Stimulated activated CD4-positive, alpha-beta T cell treated with anti-CD3 and anti-CD28 coated beads, Interleukin-1b, Interleukin-23, amount 100 ng/mL, for 48 hours (primary cell): Measurements from ENCODE around the gene STK40.

ENCODE experiments used
- DNase-seq: peaks from one replicate; pipeline ENCODE4 v3.0.0-alpha.2; 2020

The STK40 gene

DNA sequence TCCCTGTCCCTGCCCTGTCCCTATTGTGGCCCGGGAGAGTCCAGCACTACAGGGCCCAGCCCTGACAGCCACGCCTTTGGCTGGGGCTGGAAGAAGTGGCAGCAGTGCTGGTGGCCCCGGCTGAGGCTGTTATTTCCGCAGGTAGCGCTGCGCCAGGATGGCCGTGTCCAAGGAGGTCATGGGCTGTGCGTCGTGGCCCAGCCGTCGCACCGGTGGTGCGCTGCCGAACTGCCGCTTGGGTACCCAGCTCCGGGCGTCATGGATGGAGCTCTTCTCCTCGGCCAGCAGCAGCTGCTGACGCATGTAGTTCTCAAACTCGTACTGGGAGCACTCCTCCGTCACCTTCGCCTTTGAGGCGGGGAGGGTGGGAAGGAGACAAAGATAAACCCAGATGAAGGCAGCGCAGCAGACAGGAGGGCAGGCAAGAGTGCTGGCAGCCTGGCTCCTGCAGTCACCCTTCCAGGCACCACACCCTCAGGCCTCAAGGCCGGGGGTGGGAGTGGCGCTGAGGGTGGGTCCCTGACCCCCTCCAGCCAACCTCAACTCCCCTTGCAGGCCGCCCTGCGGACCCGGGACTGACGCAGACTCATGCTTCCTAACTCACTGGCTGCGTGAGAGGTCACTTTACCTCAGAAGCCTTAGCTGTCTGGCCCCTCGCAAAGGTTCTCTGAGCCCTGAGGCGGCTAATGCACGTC lies 44.0 kb downstream of the STK40 start:
- DNase-seq = no peak

DNA sequence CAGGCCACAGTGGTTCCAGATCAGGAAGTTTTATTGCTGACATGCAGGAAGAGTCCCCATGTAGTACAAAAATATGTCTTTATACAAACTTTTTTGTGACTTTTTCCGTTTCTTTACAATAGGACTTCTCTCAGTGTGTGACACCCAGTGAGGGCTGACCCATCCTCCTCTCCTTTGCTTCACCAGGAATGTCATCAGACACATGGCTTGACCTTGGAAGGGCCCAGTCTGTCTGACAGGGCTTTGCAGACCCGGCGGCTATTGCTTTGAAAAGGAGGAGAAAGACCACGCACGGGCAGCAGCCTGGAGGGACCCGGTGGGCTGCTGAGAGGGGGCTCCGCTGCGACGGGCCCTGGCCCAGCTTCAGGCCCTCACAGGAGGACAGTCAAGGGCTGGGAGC lies 46.1 kb downstream of the STK40 start:
- no peak for DNase-seq

DNA sequence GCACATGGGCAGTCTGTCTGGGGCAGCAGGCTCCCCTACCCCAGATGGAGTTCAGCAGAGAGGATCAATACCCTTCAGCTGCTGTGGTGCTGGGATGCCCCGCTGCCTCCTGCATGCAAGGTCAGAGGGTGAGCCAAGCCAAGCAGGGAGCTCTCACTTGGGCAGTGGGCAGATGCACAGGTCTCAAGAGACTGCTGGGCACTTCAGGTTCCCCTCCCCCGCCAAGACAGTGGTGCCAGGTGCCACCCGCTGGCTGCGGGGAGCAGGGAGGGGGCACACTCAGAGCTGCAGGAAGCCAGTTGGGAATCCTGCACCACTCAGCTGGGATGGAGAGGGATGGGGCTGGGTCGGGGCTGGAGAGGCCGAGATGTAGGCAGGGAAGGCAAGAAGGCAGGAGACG lies 46.5 kb downstream of the STK40 start:
- no peak for DNase-seq

DNA sequence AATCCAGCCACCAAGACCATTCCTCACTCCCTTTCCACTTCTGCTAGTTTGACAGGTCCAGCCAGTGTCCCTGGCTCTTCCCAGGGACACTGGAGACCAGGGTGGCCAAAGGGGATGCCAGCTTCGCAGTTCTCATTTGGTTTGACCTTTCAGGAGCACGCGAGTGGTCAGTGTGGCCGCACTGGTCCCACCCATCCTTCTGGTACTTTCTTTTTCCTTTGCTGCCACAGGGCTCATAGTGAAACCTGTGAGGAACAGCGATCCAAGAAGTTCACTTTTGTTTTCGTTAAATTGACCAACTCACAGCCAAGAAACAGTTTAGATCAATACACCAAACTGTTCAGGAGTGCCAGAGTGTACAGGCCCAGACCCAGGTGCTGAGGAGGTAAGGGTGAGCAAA lies 47.9 kb downstream of the STK40 start:
- no peak for DNase-seq

DNA sequence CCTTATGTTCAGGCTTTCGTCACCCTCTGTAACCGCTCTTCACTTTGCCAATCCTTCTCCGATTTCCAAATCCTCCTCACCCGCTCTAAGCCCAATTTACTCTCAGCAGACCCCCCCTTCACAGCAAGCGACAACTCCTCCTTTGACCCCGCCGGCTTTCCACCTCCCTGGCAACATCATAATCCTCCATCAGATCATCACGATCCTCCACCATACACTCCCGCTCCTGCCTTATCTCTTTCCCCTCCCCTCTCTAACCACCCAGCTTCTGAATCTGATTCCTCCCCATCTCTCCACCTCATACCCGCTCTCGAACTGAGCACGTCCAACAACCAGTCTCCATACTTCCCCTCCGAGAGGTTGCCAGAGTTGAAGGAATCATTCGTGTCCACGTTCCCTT lies 54.8 kb downstream of the STK40 start:
- no peak for DNase-seq

DNA sequence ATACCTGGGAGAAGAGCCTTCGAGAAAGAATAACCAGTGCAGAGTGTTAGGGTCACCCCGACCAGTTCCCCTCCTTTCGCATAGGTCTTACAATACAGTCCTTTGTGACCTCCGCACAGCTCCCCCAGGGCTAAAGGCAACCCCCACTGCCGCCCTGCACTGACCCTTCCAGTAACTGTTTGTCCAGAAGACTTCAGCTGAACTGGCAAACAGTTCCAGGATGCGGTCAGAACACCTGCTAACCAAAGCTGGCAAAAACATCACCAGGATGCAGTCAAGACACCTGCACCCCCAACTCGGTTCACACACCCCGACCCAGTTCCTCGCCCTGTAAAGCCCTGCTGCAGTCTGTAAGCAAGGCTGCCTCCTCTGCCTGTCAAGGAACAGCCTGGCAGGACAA lies 55.9 kb downstream of the STK40 start:
- no peak for DNase-seq

DNA sequence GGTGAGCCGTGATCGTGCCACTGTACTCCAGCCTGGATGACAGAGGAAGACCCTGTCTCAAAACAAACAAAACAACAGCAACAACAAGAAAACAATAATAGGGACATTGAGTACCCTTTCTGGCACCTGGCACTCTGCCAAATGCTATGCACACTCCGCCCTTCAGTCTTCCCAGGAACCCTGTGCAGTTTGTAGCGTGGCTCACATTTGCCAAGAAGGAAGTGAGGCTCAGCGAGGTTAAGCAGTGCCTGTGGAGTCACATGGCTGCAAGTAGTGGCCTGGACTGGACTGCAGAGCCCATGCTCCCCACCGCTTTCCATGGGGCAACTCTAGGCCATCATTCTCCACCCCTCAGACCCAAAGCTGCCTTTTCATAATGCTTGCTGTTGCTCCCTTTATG lies 57.0 kb downstream of the STK40 start:
- DNase-seq = no peak

DNA sequence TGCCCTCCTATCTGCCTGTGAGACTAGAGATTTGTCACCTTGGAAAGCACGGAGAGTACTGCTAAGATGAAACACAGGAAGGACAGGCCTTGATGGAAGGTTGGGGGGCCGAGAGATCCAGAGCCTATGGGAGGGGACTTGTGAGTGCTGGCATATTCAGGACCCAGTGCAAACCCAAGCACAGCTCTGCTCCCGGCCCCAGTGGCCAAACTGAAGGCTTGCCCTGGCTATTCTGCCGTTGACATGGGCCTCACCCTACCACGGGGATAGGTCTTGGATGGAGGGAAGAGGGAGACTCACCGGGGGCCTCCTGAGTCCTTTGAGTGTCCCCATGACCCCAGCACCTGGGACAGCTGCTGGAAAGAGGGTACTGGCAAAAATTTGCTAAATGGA lies 57.6 kb downstream of the STK40 start:
- DNase-seq = no peak

DNA sequence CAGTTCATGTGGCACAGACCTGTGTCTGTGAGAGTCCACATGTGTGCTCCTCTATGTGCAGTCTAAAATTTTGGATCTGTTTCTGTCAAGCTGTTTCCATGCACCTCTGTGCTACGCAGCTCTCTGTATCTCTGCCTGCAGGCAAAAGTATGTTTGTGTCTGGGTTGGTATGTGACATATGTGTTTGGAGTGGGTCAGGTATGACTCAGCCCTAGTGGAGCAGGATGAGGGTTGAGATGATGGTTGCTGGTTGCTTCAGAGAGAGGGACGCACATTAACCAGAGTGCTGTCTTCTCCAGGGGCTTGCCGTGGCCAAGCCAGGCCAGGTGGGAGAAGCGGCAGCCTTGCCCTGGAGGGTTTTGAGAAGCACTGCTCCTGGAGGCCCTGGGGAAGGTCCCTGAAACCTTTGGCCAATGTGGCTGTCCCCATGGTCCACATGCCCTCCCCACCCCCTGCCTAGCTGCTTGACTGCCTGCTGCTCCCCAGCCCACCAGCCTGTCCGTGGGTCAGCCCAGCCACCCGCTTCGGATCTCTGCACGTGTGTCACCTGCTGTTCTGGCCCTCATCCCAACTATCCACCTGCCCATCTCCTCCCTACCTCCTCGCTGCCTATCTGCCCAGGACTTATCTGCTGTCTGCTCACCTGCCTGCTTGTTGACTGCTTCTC lies 58.2 kb downstream of the STK40 start:
- no peak for DNase-seq

DNA sequence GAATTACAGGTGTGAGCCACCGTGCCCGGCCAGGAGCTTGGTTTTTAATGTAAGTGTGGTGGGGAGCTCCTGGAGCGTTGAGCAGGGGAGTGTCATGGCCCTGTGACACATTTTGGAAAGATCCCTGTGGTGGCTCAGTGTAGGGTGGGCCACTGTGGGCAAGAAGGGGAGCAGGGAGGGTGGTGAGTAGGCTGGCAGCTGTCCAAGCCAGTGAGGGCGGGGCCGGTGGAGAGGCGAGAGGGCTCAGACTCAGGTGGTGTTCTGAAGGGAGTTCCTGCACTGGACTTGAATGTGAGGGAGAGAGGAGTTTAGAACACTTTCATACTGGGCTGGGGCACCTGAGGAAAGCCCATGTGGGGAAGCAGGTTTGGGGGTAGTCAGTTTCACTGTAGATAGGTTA lies 59.2 kb downstream of the STK40 start:
- no peak for DNase-seq

DNA sequence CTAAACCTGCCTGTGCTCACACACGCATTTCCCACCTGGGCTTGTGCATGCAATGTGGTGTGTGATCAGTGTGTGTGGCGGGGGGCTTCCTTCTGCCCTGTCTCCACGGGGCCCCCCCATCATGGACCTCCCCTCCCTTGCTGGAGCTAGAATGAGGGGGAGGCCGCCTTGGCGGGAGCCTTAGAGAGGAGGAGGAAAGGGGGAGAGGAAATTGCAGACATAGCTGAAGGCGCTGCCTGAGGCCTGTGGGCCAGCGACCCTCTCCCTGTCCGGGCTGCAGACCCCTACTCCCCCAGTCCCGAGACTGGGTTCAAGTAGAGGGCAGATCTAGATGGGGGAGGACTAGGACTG lies 61.4 kb downstream of the STK40 start:
- no peak for DNase-seq

DNA sequence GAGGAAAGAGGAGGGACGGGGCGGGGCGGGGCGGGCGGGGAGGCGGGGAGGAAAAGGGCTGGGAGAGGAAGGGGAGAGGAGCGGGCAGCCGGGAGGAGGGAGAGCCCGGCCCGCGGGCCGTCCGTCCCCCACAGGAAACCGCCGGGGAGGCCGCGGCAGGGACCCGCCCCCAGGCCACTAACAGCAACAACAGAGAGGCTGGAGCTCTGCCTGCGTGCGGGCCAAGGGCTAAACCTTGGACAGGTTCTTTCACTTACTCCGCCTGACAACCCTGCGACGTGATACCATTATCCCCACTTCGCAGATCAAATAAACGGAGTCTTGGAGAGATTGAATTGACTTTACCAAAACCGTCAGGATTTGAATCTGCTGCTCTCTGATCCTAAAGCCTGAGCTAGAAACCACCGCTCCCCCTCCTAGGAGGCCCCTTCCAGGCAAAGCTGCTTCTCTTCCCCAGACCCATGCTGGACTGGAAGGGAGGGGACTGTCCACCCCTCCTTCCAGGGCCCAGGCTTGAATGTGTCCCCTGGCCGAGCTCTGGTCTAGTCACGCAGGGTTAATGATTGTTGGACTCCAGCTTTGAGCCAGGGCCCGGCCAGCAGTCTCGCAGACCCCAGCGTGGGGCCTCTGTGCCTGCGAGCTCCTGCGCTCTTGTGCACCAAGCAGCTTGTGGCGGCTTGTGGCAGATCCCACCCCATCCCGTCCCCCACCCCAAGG lies 61.9 kb downstream of the STK40 start, which contains the start of gene EVA1B:
Gene EVA1B (minus strand): TSS at position 10 of the 717 bp plus-strand sequence. CDS start 608 bp downstream, outside the sequence.
- DNase-seq = no peak

DNA sequence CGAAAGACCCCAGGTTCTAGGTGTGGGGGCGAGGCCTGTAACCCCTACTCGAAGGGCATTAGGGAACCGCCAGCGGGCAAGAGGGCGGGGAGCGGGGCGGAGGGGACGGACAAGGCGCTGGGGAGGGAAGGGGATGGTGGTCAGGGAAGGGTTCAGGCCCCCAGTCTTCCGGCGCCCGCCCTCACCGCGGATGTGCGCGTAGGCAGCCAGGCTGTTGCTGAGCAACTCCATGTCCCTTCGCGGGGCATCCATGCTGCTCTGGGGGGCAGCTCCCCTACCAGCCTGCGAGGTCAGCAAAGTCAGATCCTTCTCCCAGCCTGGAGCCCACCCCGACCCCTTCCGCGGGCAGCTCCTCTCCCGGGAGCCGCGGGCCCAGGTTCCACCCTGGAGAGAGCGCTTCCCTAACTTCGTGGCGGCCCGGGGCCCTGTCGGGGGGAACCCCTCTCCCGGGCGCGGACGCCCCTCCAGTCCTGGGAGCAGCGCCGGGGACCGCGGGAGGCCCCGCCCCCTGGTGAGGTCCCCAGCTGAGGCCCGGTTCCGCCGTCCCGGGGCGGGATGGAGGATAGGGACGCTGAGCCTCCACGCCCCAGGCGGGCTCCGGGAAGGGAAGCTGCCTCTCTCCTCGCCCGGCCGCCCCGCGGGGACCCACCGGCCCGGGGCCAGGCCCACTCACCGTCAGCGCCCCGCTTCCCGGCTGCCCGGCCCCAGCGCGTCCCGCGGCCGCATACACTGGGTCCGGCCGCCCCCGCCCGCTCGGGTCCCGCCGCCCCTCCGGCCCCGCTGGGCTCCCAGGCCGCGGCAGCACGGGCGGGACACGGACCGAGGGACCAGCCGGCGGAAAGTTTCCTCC lies 62.7 kb downstream of the STK40 start:
- DNase-seq = no peak

DNA sequence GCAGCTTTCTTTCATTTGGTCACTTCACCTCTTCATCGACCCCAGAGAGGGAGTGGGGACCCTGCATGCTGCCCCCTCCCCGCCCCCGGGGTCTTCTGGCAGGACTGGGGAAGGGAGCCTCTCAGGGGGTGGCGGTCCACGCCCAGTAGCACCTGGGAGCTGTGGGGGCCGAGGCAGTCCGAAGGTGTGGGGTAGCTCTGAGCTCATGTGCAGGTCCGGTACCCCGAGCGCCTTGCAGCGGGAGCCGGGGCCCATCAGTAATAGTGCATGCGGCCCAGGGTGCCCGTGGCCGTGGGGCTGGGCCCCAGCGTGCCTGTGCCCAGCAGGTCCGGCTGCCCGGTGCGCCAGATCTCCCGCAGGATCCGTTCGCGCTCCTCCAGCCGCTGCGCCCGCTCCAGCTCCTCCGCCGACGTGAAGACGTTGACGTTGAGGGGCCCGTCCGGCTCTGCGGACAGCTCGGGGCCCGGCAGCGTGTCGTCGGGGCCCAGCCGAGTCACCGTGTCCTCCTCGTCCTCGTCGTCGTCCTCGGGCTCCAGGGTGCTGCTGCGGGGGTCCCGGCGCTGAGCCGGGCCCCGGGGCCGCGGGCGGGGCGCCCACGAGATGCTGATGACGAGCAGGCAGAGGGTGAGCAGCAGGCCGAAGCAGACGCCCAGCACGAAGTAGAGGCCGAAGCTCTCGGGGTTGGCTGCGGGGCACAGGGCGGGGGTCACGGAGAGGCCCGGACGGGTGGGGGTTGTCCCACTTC lies 63.5 kb downstream of the STK40 start:
- DNase-seq = no peak

DNA sequence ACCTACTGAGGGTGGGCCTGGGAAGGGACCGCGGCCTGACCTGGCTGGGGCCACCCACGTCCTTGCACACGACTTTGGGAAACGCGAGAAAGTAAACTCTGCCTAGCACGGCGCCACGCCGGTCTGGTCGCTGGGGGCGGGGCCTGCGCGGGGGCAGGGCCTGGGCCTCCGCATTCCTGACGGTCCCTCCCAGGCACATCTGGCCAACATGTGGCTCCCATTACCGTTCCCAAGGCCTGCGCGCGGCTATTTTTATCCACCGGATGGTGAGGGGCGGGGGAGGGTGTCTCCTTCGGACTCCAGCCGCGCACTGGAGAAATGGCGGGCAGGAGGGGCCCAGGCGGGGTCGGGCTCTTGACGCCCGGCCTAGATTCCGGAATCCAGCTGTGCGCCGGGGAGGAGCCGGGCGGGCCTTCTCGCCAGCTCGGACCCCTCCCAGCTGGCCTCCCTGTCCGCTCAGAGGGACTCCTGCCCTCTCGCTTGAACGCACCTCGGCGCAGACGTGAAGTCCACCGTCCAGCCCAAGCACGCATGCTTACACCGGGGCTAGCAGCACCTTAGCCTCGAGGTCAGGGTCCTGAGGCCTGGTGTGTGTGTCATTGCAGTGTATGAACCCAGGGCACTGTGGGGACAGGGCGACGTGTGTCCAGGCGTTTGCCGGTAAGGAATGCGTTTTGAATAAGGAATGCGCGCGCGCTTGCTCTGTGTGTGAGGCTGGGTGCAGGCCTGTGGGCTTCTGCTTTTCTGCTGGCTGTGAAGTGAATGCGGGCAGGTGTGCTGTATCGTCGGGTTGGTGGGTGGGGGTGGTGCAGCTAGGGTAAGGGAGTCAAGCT lies 64.4 kb downstream of the STK40 start:
- DNase-seq = no peak

DNA sequence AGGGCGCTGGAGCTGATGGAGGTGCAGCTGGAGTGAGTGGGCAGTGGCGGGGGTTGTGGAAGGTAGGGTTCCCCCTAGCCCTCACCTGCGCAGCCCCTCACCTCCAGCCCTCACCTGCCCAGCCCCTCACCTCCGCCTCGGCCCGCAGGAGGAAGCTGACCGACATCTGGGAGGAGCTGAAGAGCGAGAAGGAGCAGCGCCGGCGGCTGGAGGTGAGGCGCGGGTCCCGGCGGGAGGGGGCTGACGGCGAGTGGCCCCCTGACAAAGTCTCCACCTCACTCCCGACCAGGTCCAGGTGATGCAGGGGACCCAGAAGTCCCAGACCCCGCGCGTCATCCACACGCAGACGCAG lies 65.0 kb downstream of the STK40 start:
- no peak for DNase-seq

DNA sequence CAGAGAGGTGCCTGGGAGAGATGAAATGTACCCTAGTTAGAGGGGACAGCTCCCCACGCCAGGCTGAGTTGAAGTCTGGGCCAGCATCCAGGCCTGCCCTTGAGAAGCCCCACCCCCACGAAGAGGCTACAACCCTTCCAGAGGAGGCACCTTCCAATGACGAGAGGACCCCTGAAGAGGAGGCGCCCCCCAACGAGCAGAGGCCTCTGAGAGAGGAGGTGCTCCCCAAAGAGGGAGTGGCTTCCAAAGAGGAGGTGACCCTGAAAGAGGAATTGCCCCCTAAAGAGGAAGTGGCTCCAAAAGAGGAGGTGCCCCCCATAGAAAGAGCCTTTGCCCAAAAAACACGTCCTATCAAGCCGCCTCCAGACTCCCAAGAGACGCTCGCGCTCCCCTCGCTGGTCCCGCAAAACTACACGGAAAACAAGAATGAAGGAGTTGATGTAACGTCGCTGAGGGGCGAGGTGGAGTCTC lies 65.4 kb downstream of the STK40 start:
- no peak for DNase-seq

DNA sequence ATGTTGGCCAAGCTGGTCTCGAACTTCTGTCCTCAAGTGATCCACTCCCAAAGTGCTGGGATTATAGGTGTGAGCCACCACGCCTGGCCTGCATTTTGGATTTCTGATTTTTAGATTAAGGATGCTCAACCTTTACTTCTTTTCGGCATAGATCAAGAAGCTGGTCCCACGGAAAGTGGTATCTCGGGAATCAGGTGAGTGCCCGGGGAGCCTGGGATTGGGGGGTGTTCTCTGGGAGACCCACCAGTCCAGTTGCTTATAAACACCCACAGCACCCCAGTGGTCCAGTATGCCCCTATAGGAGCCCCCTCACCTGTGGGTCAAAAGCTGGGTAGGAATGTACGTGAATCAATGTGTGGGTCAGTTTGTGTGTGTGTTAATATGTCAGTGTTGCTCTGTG lies 76.3 kb downstream of the STK40 start:
- DNase-seq = no peak

DNA sequence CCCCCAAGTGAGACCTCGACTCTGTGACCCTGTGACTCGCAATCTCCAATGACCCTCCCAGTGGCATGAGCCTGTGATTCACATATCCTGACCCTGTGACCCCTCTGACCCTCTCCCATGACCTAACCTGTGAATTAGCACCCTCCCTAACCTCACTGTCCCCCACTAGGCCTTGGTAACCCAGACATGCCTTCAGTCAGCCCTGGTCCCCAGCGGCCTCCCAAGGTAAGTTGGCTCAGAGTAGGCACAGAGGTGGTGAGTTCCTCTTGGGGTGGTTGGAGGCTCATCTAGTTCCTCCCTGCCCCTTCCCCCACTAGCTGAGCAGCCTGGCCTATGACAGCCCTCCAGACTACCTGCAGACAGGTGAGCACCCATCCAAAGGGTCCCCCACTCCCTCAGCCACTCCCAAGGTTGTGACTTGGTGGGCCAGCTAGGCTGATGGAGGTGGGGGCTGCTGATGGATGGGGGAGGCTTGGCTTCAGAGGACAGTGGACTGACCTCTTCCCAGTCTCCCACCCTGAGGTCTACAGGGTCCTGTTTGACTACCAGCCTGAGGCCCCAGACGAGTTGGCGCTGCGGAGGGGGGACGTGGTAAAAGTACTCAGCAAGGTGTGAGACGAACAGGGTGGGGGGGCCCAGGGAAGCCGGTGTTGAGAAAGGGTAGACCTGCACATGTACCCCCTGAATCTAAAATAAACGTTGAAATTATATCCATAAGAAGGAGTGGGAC lies 78.0 kb downstream of the STK40 start:
- no peak for DNase-seq

DNA sequence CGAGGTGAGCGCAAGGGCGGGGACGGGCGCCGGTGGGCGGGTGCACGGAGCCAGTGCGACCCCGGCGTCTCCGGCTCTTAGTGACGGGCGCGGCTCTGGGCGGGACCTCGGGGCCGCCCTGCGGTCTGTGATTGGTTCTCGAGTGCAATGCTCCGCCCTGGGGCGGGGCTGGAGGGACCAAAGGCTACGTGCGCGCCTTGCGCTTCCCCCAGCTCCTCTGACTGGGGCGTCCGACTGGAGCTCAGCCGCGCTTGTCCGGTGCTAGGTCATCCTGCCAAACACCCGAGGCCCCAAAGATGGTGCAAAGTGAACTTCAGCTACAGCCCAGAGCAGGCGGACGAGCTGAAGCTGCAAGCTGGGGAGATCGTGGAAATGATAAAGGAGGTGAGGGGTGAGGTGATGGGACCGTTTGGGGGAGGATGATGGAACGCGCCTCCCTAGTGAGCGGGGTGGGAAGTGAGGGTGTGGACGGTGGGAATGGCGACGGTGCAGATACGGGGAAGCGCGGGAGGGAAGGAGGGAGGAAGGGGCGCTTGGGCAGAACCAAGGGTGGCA lies 78.7 kb downstream of the STK40 start:
- peak; percentile 92 for DNase-seq
